ENCODE data around the gene RIBC2.
"Not testable (repeated sequence)": the region's sequence is repeated elsewhere in the genome, so short reads cannot be mapped to it uniquely, and the experiment has no call there.

RIBC2 gene

DNA sequence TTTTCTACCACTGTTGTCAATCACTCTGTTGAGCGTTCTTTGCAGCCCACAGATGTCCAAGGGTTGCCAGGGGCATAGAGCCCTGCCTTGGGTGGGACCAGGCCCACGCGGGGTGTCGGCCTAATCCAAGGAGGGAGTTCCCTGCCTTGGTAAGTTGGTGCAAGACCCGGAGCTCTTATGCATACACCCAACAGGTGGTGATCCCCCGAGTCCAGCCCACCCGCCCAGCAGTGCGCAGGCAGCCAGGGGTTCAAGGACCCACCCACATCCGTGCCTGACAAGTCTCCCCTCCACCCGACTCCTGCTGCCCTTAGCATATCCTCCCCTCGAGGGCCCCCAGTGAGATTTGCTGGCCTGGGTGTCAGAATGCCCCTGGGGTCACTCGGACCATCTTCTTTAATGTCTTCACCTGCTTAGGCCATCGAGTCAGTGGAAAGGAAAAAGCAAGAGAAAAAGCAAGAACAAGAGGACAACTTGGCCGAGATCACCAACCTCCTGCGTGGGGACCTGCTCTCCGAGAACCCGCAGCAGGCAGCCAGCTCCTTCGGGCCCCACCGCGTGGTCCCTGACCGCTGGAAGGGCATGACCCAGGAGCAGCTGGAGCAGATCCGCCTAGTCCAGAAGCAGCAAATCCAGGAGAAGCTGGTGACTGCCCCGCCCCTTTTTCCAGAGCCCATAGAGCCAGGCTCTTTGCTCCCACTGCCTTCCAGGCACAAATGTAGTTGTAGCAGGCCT lies 12.2 kb downstream of the RIBC2 start:
- DNase-seq = no peak

DNA sequence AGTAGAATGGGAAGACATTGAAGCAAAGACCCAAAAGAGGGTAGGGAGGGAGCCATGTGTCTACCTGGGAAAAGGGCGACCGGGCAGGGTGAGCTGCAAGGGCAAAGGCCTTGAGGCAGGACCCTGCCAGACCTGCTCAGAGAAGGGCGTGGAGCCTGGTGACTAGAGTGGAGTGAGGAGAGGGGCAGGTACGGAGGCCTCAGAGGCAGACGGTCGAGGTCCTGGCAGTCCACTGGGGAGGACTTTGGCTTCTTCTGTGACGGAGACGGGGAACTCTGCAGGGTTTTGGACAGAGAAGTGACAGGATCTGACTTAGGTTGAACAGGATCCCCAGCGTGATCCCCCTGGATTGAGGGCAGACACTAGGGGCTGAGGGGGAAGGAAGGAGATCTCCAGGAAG lies 12.9 kb downstream of the RIBC2 start:
- DNase-seq = no peak

DNA sequence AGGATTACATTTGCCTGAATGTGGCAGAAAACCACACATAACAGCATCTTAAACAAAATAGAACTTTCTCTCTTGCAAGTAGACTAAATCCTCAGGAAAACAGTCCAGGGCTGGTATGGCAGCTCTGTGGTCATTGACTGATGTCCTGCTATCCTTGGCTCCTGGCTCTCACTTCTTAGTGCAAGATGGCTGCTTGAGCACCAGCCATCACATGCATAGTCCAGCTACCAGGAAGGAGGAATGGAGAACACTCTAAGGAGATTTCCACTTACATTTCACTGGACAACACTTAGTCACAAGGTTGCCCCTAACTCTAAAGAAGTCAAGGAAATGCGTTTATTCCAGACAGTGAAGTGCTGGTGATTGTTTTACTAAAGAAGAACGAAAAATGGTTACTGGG lies 13.6 kb downstream of the RIBC2 start:
- DNase-seq = no peak

DNA sequence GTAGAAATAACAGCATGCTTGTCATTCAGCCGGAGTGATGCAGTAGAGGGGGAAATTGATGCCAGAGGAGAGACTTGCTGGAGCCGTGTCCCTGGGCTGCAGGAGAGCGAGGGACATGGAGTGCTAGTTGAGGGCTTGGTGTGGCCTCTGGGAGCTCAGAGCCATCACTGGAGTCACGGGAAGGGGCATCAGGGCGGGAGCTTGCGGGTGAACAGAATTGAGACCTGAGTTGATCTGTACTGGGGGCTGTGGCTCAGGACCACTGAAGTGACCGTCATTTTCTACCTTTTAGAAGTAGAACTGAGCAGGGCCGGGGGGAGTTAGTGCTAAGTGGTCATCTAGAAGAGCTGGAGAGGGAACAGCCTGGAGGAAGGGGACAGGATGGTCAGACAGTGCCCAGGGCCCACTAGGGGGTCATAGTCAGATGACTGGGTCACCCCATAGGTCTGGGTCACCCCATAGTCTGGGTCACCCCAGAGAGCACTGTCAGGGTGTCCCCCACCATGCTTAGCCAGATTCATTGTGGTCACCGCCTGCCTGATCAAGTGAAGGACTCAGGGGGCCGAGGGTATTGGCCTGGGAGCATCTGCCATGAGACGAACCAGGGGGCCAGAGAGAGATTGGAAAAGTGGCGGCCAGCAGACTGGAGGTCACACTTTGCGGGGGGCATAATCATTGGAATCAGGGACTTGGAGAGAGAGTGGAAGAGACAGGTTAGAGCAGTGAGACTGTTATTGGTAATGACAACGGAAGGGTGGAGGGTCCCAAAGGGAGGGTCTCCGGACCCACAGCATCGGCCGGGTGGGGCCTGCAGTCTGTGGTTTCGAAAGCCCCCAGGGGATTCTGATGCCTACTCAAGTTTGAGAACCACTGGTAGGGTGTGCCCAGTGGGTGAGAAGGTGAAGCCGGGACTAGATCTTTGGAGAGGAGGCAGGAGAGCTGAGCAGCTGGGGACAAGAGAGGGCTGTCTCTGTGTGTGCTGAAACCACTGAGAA lies 15.2 kb downstream of the RIBC2 start:
- no peak for DNase-seq

DNA sequence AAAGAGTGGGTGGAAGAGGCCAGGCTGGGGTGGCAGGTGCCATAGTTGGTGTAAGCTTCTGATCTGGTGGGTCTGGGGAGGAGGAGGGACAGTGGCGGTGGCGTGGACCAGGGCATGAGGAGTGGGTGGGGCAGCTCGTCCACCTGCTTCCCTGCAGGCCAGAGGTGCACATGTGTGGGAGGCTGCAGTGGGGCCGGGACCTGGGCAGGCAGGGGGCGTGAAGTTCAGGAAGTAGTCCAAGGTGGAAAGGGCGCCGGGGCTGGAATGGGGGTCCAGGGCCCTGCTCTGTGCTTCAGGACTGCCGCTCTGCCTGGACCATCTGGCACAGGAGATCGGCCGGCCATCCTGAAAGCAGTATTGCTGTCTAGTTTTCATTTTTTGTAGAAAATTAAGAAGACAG lies 15.9 kb downstream of the RIBC2 start:
- DNase-seq = no peak

DNA sequence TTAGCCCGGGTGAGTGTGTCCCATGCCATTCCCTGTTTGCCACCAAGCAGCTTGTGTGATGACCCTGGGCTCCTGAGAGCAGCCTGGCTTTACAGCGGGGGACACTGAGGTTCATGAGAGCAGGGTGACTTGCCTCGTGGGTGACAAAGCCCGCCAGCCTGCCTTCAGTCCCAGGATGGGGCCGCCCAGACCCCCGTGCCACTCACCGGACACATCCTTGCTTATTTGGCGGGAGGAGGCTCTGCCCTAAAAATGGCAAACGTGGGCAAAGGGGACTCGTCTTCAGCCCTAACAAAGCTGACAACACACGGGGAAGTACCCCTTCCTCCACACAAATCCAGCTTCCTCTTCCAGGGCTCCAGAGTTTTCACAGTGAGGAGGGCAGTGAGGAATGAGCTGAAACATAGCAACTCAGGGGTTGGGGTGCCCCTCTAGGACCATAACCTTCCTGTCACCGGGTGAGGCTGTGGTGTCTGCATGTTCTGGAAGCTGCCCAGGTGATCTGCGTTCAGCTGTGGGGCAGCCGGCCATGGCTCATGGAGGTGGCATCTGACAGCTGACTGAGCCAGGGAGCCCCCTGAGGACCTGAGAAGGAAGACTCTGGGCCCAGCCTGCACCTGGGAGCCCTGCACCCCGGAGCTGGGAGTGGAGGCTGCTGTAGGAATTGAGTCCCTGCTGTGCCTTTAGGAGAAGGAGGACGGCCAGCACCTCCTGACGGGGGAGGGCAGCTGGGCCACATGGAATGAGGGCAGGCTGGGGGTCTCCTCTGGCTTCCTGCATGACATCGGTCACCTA lies 16.7 kb downstream of the RIBC2 start:
- no peak for DNase-seq

DNA sequence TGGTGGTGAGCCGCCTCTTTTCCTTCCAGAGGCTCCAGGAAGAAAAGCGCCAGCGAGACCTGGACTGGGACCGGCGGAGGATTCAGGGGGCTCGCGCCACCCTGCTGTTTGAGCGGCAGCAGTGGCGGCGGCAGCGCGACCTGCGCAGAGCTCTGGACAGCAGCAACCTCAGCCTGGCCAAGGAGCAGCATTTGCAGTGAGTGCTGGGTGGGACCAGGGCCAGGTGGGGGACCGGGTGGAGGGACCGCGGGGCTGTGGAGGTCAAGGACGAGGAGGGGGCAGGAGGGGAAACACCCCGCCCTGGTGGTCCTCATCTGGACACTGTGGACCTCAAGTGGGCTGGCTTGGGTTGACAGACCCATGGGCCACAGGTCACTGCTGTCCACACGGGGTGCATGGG lies 17.4 kb downstream of the RIBC2 start:
- DNase-seq = no peak

DNA sequence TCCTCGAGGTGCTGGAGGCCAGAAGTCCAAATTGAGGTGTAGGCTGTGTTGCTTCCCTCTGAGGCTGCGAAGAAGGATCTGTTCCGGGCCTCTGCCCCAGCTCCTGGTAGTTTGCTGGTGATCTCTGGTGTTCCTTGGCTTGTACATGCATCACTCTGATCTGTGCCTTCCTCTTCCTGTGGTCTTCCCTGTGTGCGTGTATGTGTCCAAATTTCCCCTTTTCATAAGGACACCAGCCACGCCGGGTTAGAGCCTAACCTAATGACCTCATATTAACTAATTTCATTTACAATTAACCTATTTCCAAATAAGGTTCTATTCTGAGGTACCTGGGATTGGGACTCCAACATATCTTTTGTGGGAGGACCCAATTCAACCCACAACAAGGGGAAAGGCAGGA lies 21.5 kb downstream of the RIBC2 start:
- no peak for DNase-seq

DNA sequence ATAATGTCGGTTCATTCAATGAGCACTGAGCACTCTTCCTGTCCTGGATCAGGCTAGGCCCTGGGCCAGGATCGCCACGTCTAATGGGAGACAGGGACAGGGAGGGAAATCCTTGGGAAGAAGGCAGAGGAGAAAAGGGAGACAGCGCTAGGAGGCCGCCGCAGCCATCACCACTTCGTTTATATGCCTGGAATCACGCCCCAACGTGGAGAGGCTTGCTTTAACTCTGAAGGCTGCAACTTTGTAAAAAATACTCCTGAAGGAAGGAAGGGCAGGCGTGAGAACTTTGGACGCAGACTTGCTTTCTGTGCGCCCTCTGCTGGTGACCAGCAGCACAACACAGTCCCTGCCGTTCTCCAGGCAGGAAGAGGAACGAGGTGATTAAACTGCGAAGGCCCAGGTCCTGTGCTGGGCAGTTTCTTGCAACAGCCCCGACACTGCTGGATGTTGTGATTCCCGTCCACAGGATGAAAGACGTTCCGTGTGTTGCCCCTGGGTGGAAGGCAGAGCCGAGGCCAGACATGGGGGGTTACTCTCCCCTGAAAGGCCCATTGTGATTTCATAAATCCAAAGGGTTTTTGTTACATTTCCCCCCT lies 22.1 kb downstream of the RIBC2 start:
- peak; percentile 81 for DNase-seq

DNA sequence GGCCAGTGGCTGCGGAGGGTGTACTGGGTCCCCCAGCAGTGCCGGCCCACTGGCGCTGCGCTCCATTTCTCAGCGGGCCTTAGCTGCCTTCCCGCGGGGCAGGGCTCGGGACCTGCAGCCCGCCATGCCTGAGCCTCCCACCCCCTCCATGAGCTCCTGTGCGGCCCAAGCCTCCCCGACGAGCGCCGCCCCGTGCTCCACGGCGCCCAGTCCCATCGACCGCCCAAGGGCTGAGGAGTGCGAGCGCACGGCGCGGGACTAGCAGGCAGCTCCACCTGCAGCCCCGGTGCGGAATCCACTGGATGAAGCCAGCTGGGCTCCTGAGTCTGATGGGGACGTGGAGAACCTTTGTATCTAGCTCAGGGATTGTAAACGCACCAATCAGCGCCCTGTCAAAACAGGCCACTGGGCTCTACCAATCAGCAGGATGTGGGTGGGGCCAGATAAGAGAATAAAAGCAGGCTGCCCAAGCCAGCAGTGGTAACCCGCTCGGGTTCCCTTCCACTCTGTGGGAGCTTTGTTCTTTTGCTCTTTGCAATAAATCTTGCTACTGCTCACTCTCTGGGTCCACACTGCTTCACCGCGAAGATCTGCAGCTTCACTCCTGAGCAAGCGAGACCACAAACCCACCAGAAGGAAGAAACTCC lies 23.5 kb downstream of the RIBC2 start:
- DNase-seq = not testable (repeated sequence)

DNA sequence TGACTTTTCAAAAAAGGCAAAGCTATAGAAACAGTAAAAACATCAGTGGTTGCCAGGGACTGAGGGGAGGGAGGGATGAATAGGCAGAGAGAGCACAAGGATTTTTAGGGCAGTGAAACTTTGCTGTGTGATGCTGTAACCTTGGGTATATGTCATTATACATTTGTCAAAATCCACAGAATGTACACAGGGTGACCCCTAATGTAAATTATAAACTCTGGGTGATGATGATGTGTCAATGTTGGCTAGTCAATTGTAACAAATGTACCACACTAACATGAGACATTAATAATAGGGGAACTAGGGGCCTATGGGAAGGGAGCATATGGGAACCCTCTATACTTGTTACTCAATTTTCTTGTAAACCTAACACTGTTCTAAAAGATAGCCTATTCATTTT lies 24.8 kb downstream of the RIBC2 start:
- DNase-seq = no peak

DNA sequence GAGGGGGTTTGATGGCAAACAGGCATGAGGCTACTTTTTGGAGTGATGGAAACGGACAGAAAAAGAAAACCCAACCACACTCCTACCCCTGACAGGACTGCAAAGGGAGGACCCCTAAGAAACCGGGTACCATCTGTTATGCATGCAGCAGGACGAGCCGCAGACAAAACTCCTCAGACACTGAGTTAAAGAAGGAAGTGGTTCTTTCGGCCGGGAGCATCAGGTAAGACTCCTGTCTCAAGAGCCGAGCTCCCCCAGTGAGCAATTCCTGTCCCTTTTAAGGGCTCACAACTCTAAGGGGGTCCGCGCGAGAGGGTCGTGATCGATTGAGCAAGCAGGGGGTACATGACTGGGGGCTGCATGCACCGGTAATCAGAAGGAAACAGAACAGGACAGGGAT lies 27.2 kb downstream of the RIBC2 start:
- DNase-seq = not testable (repeated sequence)

DNA sequence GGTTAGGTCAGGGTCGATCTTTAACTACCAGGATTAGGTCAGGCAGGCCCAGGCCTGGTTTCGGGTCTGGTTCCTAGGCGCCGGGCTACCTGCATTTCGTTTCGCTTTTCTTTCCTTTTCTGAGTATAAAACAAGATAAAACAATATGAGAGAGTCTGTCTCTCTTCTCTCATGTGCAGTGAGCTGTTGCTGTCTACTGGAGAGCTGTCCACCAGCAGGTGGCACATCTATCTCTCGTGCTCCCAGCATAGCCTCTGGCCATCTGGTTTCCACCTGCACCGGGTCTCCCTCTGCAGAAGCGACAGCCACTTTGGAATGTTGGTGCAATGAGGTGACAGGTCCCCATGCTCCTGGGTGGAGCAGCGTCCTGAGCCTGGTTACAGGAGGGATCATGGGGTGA lies 27.6 kb downstream of the RIBC2 start:
- peak; percentile 12 for DNase-seq

DNA sequence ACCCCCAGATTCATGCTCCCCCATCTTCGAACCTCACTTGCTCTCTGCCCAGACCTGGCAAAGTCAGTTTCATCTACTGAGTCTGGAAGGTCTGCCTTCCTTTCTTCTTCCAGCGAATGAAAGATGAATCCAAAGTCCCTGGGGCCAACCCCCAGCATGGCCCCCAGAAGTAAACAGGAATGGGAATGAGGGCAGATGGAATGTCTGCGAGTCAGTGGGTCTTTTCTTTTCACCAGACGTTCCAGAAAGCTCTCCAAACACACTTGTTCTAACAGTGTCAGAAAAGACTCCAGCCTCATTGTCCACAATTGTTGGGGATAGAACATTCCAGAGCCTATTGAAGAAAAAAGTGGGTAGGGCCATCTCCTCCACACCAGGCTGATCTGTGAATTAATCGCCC lies 28.6 kb downstream of the RIBC2 start:
- DNase-seq = no peak

DNA sequence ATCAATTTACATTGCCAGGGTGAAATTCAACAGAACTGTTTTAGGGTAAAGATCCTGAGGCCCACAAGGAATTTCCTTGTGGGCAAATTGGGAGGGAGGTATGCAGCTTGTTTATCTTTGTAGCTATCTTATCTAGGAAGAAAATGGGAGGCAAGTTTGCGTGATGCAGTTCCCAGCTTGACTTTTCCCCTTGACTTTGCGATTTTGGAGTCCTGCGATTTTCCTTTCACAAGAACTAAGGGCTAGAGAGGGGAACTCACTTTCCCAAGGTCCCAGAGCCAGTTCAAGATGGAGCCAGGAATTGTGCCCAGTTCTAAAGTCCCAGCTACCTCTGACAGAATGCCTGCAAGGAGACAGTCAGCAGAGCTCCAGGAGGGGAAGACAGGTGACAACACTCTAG lies 30.7 kb downstream of the RIBC2 start:
- no peak for DNase-seq

DNA sequence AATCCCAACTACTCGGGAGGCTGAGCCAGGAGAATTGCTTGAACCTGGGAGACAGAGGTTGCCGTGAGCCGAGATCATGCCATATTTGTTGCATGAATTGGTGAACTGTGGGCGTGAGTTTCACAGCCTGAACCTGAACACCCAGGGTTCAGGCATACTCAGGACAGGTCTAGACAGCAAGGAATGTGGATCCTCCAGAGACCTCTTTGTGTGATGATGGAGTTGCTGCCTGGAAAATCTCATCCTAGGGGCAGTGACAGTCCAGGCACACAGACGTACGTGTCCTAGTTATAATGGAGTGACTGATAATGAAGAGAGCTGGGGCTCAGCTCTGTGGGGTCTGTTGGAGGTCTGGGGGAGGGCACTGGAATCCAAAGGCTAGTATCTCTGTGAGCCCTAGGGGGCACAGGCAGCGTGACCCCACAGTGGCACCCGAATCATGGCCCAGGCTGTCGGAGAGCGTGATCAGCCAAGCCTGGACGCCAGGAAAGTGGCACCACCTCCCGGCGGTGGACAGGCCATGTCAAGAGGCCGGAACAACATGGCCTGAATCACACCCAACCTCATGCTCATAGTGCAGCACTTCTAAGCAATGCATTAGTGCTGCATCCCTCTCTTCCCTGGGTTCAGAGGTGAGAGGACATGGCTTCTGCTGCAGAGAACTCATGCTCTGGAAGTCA lies 31.7 kb downstream of the RIBC2 start:
- no peak for DNase-seq

DNA sequence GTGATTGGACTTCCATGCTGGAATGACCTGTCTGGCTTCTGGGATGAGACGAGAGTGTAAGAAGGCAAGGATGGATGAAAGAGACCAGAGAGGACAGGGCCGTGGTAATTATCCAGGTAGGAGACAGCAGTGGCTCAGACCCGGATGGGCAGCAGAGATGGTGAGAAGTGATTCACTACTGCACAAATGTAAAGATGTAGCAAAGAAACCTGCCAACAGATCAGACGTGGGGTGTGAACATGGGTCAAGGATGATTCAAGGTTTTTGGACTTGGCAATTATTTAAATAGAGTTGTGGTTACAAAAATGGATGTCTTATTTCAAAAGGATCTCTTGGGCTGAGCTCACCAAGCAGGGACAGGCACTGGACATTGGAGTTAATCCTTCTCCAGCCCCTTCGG lies 32.7 kb downstream of the RIBC2 start:
- no peak for DNase-seq

DNA sequence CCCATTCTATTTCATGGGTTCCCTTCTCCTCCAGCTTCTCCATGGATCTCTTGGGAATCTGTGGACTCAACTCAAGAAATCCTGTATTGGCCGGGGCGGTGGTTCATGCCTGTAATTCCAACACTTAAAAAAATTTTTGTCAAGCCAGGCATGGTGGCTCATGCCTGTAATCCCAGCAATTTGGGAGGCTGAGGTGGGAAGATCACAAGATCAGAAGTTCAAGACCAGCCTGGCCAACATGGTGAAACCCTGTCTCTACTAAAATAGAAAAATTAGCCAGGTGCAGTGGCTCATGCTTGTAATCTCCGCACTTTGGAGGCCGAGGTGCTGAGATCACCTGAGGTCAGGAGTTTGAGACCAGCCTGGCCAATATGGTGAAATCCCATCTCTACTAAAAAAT lies 34.1 kb downstream of the RIBC2 start:
- DNase-seq = not testable (repeated sequence)

DNA sequence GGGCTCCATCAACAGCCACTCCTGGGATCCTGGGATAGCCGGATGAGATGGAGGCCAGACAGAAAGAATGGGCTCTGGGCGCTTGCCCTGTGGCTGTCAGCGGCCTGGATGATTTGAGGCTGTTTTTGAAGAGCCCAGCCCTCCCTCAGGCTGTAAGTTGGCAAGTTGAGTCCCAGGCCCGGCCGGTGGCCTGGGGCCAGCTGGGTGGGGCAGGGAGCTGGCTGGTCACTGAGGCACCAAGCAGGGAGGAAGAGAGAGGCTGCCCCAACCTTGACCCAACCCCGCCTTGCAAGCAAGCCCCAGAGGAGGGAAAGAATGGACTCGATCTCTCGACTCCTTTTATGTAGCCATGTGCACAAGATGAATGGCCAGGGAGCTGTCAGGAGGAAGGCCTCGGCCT lies 34.9 kb downstream of the RIBC2 start:
- DNase-seq = no peak

DNA sequence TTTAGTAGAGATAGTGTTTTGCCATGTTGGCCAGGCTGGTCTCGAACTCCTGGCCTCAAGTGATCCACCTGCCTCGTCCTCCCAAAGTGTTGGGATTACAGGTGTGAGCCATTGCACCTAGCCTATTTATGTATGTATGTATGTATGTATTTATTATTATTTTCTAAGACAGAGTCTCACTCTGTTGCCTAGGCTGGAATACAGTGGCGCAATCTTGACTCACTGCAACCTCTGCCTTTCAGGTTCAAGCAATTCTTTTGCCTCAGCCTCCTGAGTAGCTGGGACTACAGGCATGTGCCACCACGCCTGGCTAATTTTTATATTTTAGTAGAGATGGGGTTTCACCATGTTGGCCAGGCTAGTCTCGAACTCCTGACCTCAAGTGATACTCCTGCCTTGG lies 35.9 kb downstream of the RIBC2 start:
- not testable (repeated sequence) for DNase-seq

DNA sequence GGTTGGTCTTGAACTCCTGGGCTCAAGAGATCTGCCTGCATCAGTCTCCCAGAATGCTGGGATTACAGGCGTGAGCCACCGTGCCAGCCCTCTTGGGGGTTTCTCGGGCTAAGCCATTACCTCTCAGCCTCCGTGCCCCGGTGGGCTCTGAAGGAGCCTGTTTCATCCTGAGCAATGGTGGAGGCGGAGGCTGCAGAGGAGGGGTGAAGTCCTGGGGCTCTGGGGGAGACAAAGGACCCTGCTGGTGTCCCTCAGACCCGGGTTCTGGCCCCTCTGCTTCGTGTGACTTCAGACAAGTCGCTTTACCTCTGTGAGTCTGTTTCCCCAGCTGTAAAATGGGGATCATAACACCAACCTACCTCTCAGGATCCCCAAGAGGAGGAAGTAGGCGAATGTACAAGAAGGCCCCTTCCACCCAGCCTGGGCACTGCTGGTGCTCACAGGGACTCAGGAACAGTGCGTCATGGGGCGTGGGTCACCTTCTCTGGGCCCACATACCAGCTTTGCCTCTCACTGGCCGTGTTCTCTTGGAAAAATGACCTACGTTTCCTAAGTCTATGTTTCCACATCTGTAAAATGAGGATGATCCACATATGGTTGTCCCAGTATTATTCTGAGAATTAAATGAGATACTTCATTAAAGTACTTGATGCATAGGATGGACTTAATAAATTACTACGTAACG lies 36.8 kb downstream of the RIBC2 start:
- no peak for DNase-seq

Measured in stimulated activated CD4-positive, alpha-beta T cell treated with anti-CD3 and anti-CD28 coated beads, Interleukin-4, amount 100 ng/mL, for 24 hours (primary cell).